ENCODE data around the gene PTPRG. TPM values are rescaled to one million over a fixed set of nuclear protein-coding genes. Genes with fewer than 3 reads are reported as not detected.

Gene PTPRG
- total RNA-seq, 1 donor from 2014 or later, result 39.6 TPM

DNA sequence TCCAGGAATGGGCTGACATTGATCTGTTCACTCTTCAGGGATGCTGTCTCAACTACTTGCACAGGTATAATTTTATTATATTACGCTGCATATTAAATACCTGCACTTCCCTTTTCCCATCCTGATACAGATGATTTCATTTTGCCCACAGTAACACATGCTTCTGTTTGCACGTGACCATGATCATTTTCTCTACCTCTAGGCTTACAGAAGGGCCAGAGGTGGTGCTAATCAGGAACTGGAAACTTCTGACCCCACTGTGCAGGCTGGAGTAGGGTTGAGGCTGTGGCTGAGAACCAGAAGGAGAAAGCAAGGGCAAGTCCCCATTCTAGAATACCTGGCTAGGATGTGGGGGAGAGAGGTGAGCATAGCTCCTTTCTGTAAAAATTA lies 304.8 kb downstream of the PTPRG start:
- Histone ChIP-seq H3K4me3 (ENCODE audit: insufficient read depth, low read depth, low read length) (no peak overlapping the region), H3K27me3 (ENCODE audit: insufficient read depth, low read length) (no peaks in the 10 kb centered on the region), H3K9me3 (ENCODE audit: insufficient read depth, low read depth, low read length) (no peaks in the 10 kb centered on the region), H3K4me2 (ENCODE audit: low read length) (no peak overlapping the region), H3K36me3 (ENCODE audit: insufficient read depth, low read length) (no peaks in the 10 kb centered on the region), H3K4me1 (ENCODE audit: insufficient read depth, low read length) (no peaks in the 10 kb centered on the region), H3K27ac (ENCODE audit: low read depth, low read length) (no peak overlapping the region), H3K9ac (ENCODE audit: low read length) (no peak overlapping the region), H2AFZ (ENCODE audit: low read depth, low read length) (no peak overlapping the region), H3K79me2 (ENCODE audit: insufficient read depth, low read length) (no peaks in the 10 kb centered on the region), H4K20me1 (ENCODE audit: insufficient read depth, low read length) (peaks cover 54% of the 10 kb centered on the region)
- H3K4me1 Mint-ChIP-seq (ENCODE audit: low read depth, unreplicated experiment), result peaks cover 17% of the 10 kb centered on the region
- no peak for DNase-seq (ENCODE audit: low read depth)
- peak overlapping the region; percentile 74 for H3K27ac Mint-ChIP-seq (ENCODE audit: unreplicated experiment)
- no peak overlapping the region for H3K4me3 Mint-ChIP-seq (ENCODE audit: unreplicated experiment)
- H3K27me3 Mint-ChIP-seq (ENCODE audit: low read depth, unreplicated experiment), result no peaks in the 10 kb centered on the region
- H3K9me3 Mint-ChIP-seq (ENCODE audit: unreplicated experiment), result no peaks in the 10 kb centered on the region
- H3K36me3 Mint-ChIP-seq (ENCODE audit: low read depth, unreplicated experiment), result no peaks in the 10 kb centered on the region
- TF ChIP-seq EZH2 (IDR thresholded peaks at IDR 0.05; ENCODE audit: insufficient read depth, low read length), result no peak
- TF ChIP-seq, protein P1, sequence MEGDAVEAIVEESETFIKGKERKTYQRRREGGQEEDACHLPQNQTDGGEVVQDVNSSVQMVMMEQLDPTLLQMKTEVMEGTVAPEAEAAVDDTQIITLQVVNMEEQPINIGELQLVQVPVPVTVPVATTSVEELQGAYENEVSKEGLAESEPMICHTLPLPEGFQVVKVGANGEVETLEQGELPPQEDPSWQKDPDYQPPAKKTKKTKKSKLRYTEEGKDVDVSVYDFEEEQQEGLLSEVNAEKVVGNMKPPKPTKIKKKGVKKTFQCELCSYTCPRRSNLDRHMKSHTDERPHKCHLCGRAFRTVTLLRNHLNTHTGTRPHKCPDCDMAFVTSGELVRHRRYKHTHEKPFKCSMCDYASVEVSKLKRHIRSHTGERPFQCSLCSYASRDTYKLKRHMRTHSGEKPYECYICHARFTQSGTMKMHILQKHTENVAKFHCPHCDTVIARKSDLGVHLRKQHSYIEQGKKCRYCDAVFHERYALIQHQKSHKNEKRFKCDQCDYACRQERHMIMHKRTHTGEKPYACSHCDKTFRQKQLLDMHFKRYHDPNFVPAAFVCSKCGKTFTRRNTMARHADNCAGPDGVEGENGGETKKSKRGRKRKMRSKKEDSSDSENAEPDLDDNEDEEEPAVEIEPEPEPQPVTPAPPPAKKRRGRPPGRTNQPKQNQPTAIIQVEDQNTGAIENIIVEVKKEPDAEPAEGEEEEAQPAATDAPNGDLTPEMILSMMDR (IDR thresholded peaks at IDR 0.05; ENCODE audit: insufficient read depth, low read depth, low read length), result no peak
- FAIRE-seq, result no peak

DNA sequence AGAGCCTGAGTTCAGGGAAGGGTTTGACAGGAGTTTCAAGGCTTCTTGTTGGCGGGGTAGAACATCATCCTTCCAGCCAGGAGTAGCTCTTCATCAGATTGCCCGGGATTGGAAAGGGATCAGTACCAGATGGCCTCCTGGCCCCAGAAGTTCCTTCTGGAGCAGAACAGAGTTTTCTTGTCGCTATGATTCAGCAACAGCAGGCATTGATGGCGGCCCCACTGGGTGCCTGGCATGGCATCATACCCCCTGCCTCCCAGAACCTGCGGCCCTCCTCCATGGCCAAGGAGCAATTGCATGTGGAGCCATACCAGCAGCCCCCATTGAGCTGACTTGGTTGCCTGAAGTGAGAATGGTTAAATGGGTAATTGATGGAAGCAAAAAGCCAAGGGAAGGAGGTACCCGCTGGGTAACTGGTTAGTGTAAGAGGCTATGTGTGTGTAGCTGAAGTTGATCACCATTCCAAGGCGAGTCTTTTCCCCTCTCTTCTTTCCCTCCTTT lies 305.6 kb downstream of the PTPRG start:
- Mint-ChIP-seq H3K4me3 (ENCODE audit: unreplicated experiment) (no peak overlapping the region), H3K4me1 (ENCODE audit: low read depth, unreplicated experiment) (peaks cover 17% of the 10 kb centered on the region), H3K36me3 (ENCODE audit: low read depth, unreplicated experiment) (no peaks in the 10 kb centered on the region), H3K9me3 (ENCODE audit: unreplicated experiment) (no peaks in the 10 kb centered on the region), H3K27me3 (ENCODE audit: low read depth, unreplicated experiment) (no peaks in the 10 kb centered on the region), H3K27ac (ENCODE audit: unreplicated experiment) (no peak overlapping the region)
- DNase-seq (ENCODE audit: low read depth) (no peak), FAIRE-seq (no peak)
- no peak for TF ChIP-seq EZH2 (IDR thresholded peaks at IDR 0.05; ENCODE audit: insufficient read depth, low read length)
- TF ChIP-seq, protein P1 (IDR thresholded peaks at IDR 0.05; ENCODE audit: insufficient read depth, low read depth, low read length), result no peak
- H2AFZ ChIP-seq (ENCODE audit: low read depth, low read length), result no peak overlapping the region
- H3K79me2 ChIP-seq (ENCODE audit: insufficient read depth, low read length), result no peaks in the 10 kb centered on the region
- no peaks in the 10 kb centered on the region for H3K9me3 ChIP-seq (ENCODE audit: insufficient read depth, low read depth, low read length)
- H3K4me3 ChIP-seq (ENCODE audit: insufficient read depth, low read depth, low read length), result no peak overlapping the region
- no peak overlapping the region for H3K27ac ChIP-seq (ENCODE audit: low read depth, low read length)
- no peaks in the 10 kb centered on the region for H3K27me3 ChIP-seq (ENCODE audit: insufficient read depth, low read length)
- no peak overlapping the region for H3K9ac ChIP-seq (ENCODE audit: low read length)
- peaks cover 52% of the 10 kb centered on the region for H4K20me1 ChIP-seq (ENCODE audit: insufficient read depth, low read length)
- no peaks in the 10 kb centered on the region for H3K4me1 ChIP-seq (ENCODE audit: insufficient read depth, low read length)
- H3K36me3 ChIP-seq (ENCODE audit: insufficient read depth, low read length), result no peaks in the 10 kb centered on the region
- no peak overlapping the region for H3K4me2 ChIP-seq (ENCODE audit: low read length)

DNA sequence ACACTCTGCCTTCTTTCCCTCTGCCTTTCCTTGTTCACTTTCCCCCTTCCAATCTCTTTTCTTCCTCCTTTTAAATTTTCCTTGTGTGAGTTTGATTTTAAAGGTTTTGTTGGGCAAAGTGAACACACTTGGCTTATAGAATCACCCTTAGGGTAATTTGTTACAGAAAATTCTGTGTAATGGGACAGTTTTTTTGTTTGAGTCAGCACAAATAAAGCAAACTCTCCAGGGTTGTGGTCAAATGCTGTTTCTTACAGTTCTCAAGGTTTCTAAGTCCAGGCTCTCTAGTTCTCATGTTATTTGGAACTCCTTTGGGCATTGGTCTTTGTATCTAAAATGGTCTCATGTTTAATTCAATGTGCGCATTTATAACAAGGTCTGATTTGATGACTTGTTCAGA lies 307.1 kb downstream of the PTPRG start:
- Mint-ChIP-seq H3K27me3 (ENCODE audit: low read depth, unreplicated experiment) (no peaks in the 10 kb centered on the region), H3K36me3 (ENCODE audit: low read depth, unreplicated experiment) (no peaks in the 10 kb centered on the region), H3K4me1 (ENCODE audit: low read depth, unreplicated experiment) (peaks cover 17% of the 10 kb centered on the region), H3K27ac (ENCODE audit: unreplicated experiment) (no peak overlapping the region), H3K4me3 (ENCODE audit: unreplicated experiment) (no peak overlapping the region), H3K9me3 (ENCODE audit: unreplicated experiment) (no peaks in the 10 kb centered on the region)
- H4K20me1 ChIP-seq (ENCODE audit: insufficient read depth, low read length), result peaks cover 48% of the 10 kb centered on the region
- H3K36me3 ChIP-seq (ENCODE audit: insufficient read depth, low read length), result no peaks in the 10 kb centered on the region
- no peak overlapping the region for H2AFZ ChIP-seq (ENCODE audit: low read depth, low read length)
- no peak for FAIRE-seq
- H3K4me1 ChIP-seq (ENCODE audit: insufficient read depth, low read length), result no peaks in the 10 kb centered on the region
- DNase-seq (ENCODE audit: low read depth), result no peak
- H3K27ac ChIP-seq (ENCODE audit: low read depth, low read length), result no peak overlapping the region
- no peaks in the 10 kb centered on the region for H3K27me3 ChIP-seq (ENCODE audit: insufficient read depth, low read length)
- H3K4me3 ChIP-seq (ENCODE audit: insufficient read depth, low read depth, low read length), result no peak overlapping the region
- TF ChIP-seq, protein P1 (IDR thresholded peaks at IDR 0.05; ENCODE audit: insufficient read depth, low read depth, low read length), result no peak
- no peak overlapping the region for H3K4me2 ChIP-seq (ENCODE audit: low read length)
- H3K79me2 ChIP-seq (ENCODE audit: insufficient read depth, low read length), result no peaks in the 10 kb centered on the region
- H3K9me3 ChIP-seq (ENCODE audit: insufficient read depth, low read depth, low read length), result no peaks in the 10 kb centered on the region
- no peak overlapping the region for H3K9ac ChIP-seq (ENCODE audit: low read length)
